ENCODE data around the gene CAB39.

DNA sequence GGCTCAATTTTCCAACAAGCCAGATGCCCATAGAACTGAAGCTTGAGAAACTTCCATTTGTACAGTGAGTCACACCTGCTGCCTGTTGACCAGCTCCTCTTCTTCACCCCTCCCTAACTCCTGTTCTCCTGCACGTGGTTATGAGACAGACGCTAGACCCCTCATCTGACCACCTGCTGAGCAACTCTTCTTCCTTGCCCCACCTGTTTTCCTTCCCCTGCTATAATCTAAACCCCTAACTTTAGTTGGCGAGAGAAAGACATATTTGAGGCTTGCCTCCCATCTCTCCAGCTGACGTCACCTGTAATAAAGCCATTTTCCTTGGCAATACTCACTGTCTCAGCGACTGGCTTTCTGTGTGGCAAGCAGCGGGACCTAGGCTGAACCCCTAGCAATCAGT, 129.8 kb downstream of the CAB39 start:
- no peak for TF ChIP-seq POLR2A (IDR thresholded peaks at IDR 0.05)
- TF ChIP-seq, protein P1, sequence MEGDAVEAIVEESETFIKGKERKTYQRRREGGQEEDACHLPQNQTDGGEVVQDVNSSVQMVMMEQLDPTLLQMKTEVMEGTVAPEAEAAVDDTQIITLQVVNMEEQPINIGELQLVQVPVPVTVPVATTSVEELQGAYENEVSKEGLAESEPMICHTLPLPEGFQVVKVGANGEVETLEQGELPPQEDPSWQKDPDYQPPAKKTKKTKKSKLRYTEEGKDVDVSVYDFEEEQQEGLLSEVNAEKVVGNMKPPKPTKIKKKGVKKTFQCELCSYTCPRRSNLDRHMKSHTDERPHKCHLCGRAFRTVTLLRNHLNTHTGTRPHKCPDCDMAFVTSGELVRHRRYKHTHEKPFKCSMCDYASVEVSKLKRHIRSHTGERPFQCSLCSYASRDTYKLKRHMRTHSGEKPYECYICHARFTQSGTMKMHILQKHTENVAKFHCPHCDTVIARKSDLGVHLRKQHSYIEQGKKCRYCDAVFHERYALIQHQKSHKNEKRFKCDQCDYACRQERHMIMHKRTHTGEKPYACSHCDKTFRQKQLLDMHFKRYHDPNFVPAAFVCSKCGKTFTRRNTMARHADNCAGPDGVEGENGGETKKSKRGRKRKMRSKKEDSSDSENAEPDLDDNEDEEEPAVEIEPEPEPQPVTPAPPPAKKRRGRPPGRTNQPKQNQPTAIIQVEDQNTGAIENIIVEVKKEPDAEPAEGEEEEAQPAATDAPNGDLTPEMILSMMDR (IDR thresholded peaks at IDR 0.05) = no peak
